Measurements from ENCODE around the gene SLC44A1. TPM values are rescaled to one million over a fixed set of nuclear protein-coding genes. Genes with fewer than 3 reads are reported as not detected.

The SLC44A1 gene
- total and polyA plus RNA-seq, 12 donors = 6.8 to 73.1 (median 36.3) TPM

- H3K27me3 ChIP-seq = no peaks in the 10 kb centered on the region
- H3K4me3 ChIP-seq = no peak overlapping the region
- H3K36me3 ChIP-seq (replicated peaks in 1 of 2) = no peaks in the 10 kb centered on the region
- DNase-seq = no peak
- no peaks in the 10 kb centered on the region for H3K9me3 ChIP-seq (replicated peaks in 1 of 3)
- TF ChIP-seq, protein P1, sequence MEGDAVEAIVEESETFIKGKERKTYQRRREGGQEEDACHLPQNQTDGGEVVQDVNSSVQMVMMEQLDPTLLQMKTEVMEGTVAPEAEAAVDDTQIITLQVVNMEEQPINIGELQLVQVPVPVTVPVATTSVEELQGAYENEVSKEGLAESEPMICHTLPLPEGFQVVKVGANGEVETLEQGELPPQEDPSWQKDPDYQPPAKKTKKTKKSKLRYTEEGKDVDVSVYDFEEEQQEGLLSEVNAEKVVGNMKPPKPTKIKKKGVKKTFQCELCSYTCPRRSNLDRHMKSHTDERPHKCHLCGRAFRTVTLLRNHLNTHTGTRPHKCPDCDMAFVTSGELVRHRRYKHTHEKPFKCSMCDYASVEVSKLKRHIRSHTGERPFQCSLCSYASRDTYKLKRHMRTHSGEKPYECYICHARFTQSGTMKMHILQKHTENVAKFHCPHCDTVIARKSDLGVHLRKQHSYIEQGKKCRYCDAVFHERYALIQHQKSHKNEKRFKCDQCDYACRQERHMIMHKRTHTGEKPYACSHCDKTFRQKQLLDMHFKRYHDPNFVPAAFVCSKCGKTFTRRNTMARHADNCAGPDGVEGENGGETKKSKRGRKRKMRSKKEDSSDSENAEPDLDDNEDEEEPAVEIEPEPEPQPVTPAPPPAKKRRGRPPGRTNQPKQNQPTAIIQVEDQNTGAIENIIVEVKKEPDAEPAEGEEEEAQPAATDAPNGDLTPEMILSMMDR (IDR thresholded peaks at IDR 0.05) = no peak
- TF ChIP-seq POLR2A (IDR thresholded peaks at IDR 0.05) = no peak
- no peak overlapping the region for H3K27ac ChIP-seq
- intact Hi-C loops (cut with DNase I) = no loop called here
- no peaks in the 10 kb centered on the region for H3K4me1 ChIP-seq (replicated peaks in 1 of 2)
- WGBS, 4 donors = 92 to 97% (median 94%) methylated on average over 2 of the region's 2 CpGs
These were observed 72.3 kb downstream of the SLC44A1 start for GRCh38 chr9:105316703-105317102.

DNA sequence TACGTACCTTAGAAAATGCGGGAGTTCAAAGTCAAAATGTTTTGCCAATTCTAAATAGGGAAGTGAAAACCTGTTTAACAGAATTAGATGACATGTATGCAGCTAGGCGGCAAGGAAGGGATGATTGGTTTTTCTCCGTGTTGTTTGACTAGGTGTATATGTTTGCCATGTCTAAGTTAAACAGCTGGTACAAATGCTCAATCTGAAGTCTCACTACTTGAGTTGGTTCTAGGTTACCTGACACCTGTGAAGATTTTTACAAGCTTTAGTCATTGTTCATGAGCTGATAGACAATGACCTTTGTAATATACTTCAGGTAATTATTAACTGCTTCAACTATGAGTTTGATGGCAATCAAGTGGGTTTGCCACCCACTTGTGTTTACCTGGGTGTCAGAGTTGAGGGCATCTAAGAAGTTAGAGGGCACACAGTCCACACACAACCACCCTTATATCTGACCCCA lies 74.3 kb downstream of the SLC44A1 start:
- Histone ChIP-seq H3K36me3 (replicated peaks in 1 of 2) (no peaks in the 10 kb centered on the region), H3K4me3 (no peak overlapping the region), H3K27me3 (no peaks in the 10 kb centered on the region), H3K9me3 (replicated peaks in 1 of 3) (no peaks in the 10 kb centered on the region), H3K27ac (no peak overlapping the region), H3K4me1 (replicated peaks in 1 of 2) (no peaks in the 10 kb centered on the region)
- DNase-seq = no peak
- WGBS, 4 donors = 85 to 96% (median 92%) methylated on average over 4 of the region's 4 CpGs
- TF ChIP-seq POLR2A (IDR thresholded peaks at IDR 0.05) = no peak
- TF ChIP-seq, protein P1 (IDR thresholded peaks at IDR 0.05) = no peak
- intact Hi-C loops (cut with DNase I) = no loop called here

- Histone ChIP-seq H3K27ac (no peak overlapping the region), H3K36me3 (replicated peaks in 1 of 2) (no peaks in the 10 kb centered on the region), H3K4me1 (replicated peaks in 1 of 2) (no peaks in the 10 kb centered on the region), H3K4me3 (no peak overlapping the region), H3K27me3 (no peaks in the 10 kb centered on the region), H3K9me3 (replicated peaks in 1 of 3) (no peaks in the 10 kb centered on the region)
- DNase-seq = no peak
- no peak for TF ChIP-seq POLR2A (IDR thresholded peaks at IDR 0.05)
- TF ChIP-seq, protein P1 (IDR thresholded peaks at IDR 0.05) = no peak
- intact Hi-C loops (cut with DNase I) = no loop called here
- WGBS, 4 donors = 91 to 97% (median 95%) methylated on average over 5 of the region's 5 CpGs
These were observed 74.9 kb downstream of the SLC44A1 start for GRCh38 chr9:105319202-105319813.

GRCh38 chr9:105320568-105320967 lies 76.1 kb downstream of the SLC44A1 start:
- Histone ChIP-seq H3K9me3 (replicated peaks in 1 of 3) (no peaks in the 10 kb centered on the region), H3K4me3 (no peak overlapping the region), H3K27ac (no peak overlapping the region), H3K36me3 (replicated peaks in 1 of 2) (no peaks in the 10 kb centered on the region), H3K27me3 (no peaks in the 10 kb centered on the region), H3K4me1 (replicated peaks in 1 of 2) (no peaks in the 10 kb centered on the region)
- WGBS, 4 donors = 95 to 98% (median 97%) methylated on average over 3 of the region's 3 CpGs
- intact Hi-C loops (cut with DNase I) = no loop called here
- no peak for DNase-seq
- TF ChIP-seq, protein P1 (IDR thresholded peaks at IDR 0.05) = no peak
- TF ChIP-seq POLR2A (IDR thresholded peaks at IDR 0.05) = no peak

Measured in adrenal gland (tissue), 12 donors.